SK-N-SH (cell line): ENCODE results near the gene MAPT.
"Not testable (repeated sequence)": the region's sequence is repeated elsewhere in the genome, so short reads cannot be mapped to it uniquely, and the experiment has no call there.

ENCODE experiments used
- EZH2phosphoT487 ChIP-seq: fragments of 200-600 bp; sonication (generic); IDR thresholded peaks from 2 replicates; pipeline ENCODE4 v1.6.1; 2017; ENCODE audit warnings: low read depth, mixed run types, mild to moderate bottlenecking, antibody characterized with exemption, moderate library complexity, borderline replicate concordance
- JUND ChIP-seq: IDR thresholded peaks from 2 replicates; pipeline ENCODE4 v1.4.0; 2012

- TF ChIP-seq EZH2phosphoT487, JUND: not testable (repeated sequence)
Measured at GRCh38 chr17:46006082-46006481, 111.7 kb downstream of the MAPT start.
